ENCODE data around the gene ECSCR.

DNA sequence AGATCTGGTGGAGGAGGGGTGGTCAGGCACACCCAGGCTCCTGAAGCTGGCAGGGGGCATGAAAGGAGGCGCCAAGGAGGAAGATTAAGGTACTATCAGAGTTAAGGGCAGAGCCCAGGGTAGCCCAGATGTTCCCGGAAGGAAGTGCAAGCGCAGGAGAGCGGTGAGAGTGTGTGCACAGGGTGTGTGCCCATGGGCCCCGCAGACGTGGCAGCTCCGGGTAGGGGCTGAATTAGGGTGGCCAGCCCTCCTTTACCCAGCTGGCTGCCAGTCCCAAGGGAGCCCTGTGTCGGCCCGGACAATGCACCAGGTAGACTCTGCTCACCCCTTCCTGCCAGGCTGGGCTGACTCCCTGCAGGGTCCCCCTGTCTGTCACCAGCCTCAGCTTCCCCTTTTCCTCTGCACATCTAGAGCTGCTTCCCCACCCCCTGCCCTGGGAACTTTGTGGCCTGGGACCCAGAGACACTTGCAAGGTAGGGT lies 8.3 kb upstream of the ECSCR start, which contains the start of gene SMIM33:
- TF ChIP-seq GATA2 (IDR thresholded peaks at IDR 0.05; ENCODE audit: low read depth, low read length) (no peak), GATA3 (IDR thresholded peaks at IDR 0.05; ENCODE audit: low read depth, low read length) (no peak)
